Neural progenitor cell (in vitro differentiated cells): ENCODE measurements around the gene C10orf120. TPM values are rescaled to one million over a fixed set of nuclear protein-coding genes. Genes with fewer than 3 reads are reported as not detected.

Source experiments
- DNase-seq: peaks from one replicate; pipeline ENCODE4 v3.0.0-alpha.2; 2016; ENCODE audit warnings: low spot score
- H2AFZ ChIP-seq: fragments of 200-600 bp; sonication (generic); replicated peaks from 2 replicates; pipeline ENCODE4 v1.6.1; 2016; ENCODE audit warnings: antibody characterized with exemption
- H3F3A ChIP-seq: fragments of 200-600 bp; sonication (generic); 2 replicates; pipeline ENCODE4 v1.6.1; 2016; ENCODE audit warnings: antibody characterized with exemption, low read depth
- H3K27ac ChIP-seq: fragments of 200-600 bp; sonication (generic); 2 replicates; pipeline ENCODE4 v1.5.1; 2016; ENCODE audit warnings: mild to moderate bottlenecking
- H3K27me3 ChIP-seq: fragments of 200-600 bp; sonication (generic); 2 replicates; pipeline ENCODE4 v1.6.1; 2016; ENCODE audit warnings: mild to moderate bottlenecking, moderate library complexity
- H3K36me3 ChIP-seq: fragments of 200-600 bp; sonication (generic); 2 replicates; pipeline ENCODE4 v1.5.1; 2016
- H3K4me1 ChIP-seq: fragments of 200-600 bp; sonication (generic); 2 replicates; pipeline ENCODE4 v1.6.1; 2016; ENCODE audit warnings: mixed run types
- H3K4me2 ChIP-seq: fragments of 200-600 bp; sonication (generic); 2 replicates; pipeline ENCODE4 v1.6.1; 2016
- H3K4me3 ChIP-seq: fragments of 200-600 bp; sonication (generic); 2 replicates; pipeline ENCODE4 v1.5.1; 2016
- H3K79me2 ChIP-seq: fragments of 200-600 bp; sonication (generic); 2 replicates; pipeline ENCODE4 v1.6.1; 2016; ENCODE audit warnings: low read depth
- H3K9ac ChIP-seq: fragments of 200-600 bp; sonication (generic); 2 replicates; pipeline ENCODE4 v1.6.1; 2016
- H3K9me3 ChIP-seq: fragments of 200-600 bp; sonication (generic); 2 replicates; pipeline ENCODE4 v1.5.1; 2016; ENCODE audit warnings: low read depth
- H4K20me1 ChIP-seq: fragments of 200-600 bp; sonication (generic); 2 replicates; pipeline ENCODE4 v1.6.1; 2016; ENCODE audit warnings: low read depth
- H3K27ac Mint-ChIP-seq: 3 replicates; pipeline ENCODE4 v1.8.0; 2021; ENCODE audit warnings: mixed read lengths
- H3K27me3 Mint-ChIP-seq: 2 replicates; pipeline ENCODE4 v1.8.0; 2022; ENCODE audit warnings: low read depth, mild to moderate bottlenecking, inconsistent platforms, moderate library complexity, mixed read lengths; ENCODE audit not compliant: insufficient read depth
- H3K36me3 Mint-ChIP-seq: 3 replicates; pipeline ENCODE4 v1.8.0; 2021; ENCODE audit warnings: mixed read lengths
- H3K4me1 Mint-ChIP-seq: 3 replicates; pipeline ENCODE4 v1.8.0; 2021; ENCODE audit warnings: mixed read lengths
- H3K4me3 Mint-ChIP-seq: 3 replicates; pipeline ENCODE4 v1.8.0; 2021; ENCODE audit warnings: mild to moderate bottlenecking, moderate library complexity, mixed read lengths
- H3K9me3 Mint-ChIP-seq: 3 replicates; pipeline ENCODE4 v1.8.0; 2020; ENCODE audit warnings: mixed read lengths
- EZH2 ChIP-seq: fragments of 200-600 bp; sonication (generic); IDR thresholded peaks from 2 replicates; pipeline ENCODE4 v1.6.1; 2017; ENCODE audit warnings: antibody characterized with exemption, mild to moderate bottlenecking, moderate library complexity
- EZH2phosphoT487 ChIP-seq: fragments of 200-600 bp; sonication (generic); IDR thresholded peaks from 2 replicates; pipeline ENCODE4 v1.6.1; 2017; ENCODE audit warnings: antibody characterized with exemption
- total RNA-seq: library from RNA; depleted of rRNA; stranded (reverse); fragments of >200 nt; gene quantifications from 2 replicates; pipeline ENCODE4 v1.2.3, GENCODE V29; 2015; ENCODE audit warnings: low replicate concordance
- TF ChIP-seq, protein P1 (sequence below): fragments of 200-600 bp; sonication (generic); IDR thresholded peaks from 2 replicates; pipeline ENCODE4 v1.5.1; 2017; ENCODE audit warnings: antibody characterized with exemption, mild to moderate bottlenecking

Gene C10orf120
- total RNA-seq, 1 donor from 2014 or later = not detected

DNA sequence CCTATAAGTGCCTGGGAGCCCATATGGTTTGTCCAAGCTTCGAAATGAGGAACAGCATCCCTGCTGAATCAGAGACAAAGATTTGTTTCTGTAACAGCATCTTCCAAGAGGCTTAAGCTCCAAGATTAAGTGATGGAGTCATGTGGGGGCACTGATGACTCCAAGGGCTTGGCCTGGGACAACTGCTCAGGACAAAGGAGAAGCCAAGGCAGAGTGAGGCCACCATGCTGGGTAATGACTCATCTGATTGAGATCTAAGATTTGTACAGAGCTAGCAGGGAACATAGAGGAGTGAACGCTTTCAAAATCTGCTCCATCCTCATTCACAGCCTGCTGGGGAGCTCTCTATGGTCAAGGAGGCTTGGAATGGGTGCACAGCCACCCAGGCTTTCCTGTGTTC is 49.3 kb downstream of the C10orf120 start:
- Histone ChIP-seq H2AFZ (no peak overlapping the region), H3K9ac (no peak overlapping the region), H3K4me2 (no peak overlapping the region), H3K79me2 (no peaks in the 10 kb centered on the region), H3F3A (no peaks in the 10 kb centered on the region), H3K9me3 (no peaks in the 10 kb centered on the region), H3K4me3 (no peak overlapping the region), H3K36me3 (no peaks in the 10 kb centered on the region), H3K4me1 (no peaks in the 10 kb centered on the region), H4K20me1 (no peaks in the 10 kb centered on the region), H3K27me3 (no peaks in the 10 kb centered on the region), H3K27ac (no peak overlapping the region)
- Mint-ChIP-seq H3K27me3 (peaks cover 5% of the 10 kb centered on the region), H3K36me3 (no peaks in the 10 kb centered on the region), H3K4me1 (no peaks in the 10 kb centered on the region), H3K27ac (no peak overlapping the region), H3K4me3 (no peak overlapping the region), H3K9me3 (no peaks in the 10 kb centered on the region)
- no peak for DNase-seq
- TF ChIP-seq EZH2 = no peak
- TF ChIP-seq EZH2phosphoT487 = no peak
- TF ChIP-seq, protein P1, sequence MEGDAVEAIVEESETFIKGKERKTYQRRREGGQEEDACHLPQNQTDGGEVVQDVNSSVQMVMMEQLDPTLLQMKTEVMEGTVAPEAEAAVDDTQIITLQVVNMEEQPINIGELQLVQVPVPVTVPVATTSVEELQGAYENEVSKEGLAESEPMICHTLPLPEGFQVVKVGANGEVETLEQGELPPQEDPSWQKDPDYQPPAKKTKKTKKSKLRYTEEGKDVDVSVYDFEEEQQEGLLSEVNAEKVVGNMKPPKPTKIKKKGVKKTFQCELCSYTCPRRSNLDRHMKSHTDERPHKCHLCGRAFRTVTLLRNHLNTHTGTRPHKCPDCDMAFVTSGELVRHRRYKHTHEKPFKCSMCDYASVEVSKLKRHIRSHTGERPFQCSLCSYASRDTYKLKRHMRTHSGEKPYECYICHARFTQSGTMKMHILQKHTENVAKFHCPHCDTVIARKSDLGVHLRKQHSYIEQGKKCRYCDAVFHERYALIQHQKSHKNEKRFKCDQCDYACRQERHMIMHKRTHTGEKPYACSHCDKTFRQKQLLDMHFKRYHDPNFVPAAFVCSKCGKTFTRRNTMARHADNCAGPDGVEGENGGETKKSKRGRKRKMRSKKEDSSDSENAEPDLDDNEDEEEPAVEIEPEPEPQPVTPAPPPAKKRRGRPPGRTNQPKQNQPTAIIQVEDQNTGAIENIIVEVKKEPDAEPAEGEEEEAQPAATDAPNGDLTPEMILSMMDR = no peak

DNA sequence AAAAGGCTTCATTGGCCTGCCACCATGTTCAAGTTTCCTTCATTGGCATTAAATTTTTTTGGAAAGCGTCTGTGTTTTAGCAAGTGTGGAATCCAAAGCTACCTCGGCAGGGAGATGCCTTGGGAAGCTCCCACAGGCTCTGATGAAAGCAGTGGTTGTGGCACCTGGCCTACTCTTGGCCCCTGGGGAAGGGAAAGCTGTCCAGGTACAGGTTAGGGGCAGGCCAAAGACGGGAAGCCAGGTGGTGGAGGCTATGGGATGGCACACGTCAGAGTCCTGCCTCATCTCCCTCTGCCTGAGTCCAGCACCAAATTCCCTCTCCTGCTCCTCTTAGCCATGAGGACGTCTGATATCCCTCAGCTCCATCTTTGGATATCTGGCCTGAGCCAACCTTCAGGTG is 49.7 kb downstream of the C10orf120 start:
- no peaks in the 10 kb centered on the region for H3K36me3 Mint-ChIP-seq
- no peaks in the 10 kb centered on the region for H3K9me3 Mint-ChIP-seq
- no peaks in the 10 kb centered on the region for H4K20me1 ChIP-seq
- no peaks in the 10 kb centered on the region for H3K79me2 ChIP-seq
- H3K4me3 ChIP-seq = no peak overlapping the region
- no peaks in the 10 kb centered on the region for H3K4me1 Mint-ChIP-seq
- H2AFZ ChIP-seq = no peak overlapping the region
- no peaks in the 10 kb centered on the region for H3K4me1 ChIP-seq
- no peak overlapping the region for H3K9ac ChIP-seq
- no peak overlapping the region for H3K27ac Mint-ChIP-seq
- DNase-seq = no peak
- H3K27ac ChIP-seq = no peak overlapping the region
- TF ChIP-seq EZH2phosphoT487 (no peak), EZH2 (no peak)
- TF ChIP-seq, protein P1 = no peak
- no peak overlapping the region for H3K4me3 Mint-ChIP-seq
- H3K4me2 ChIP-seq = no peak overlapping the region
- no peaks in the 10 kb centered on the region for H3K36me3 ChIP-seq
- H3K9me3 ChIP-seq = no peaks in the 10 kb centered on the region
- H3F3A ChIP-seq = no peaks in the 10 kb centered on the region
- peaks cover 5% of the 10 kb centered on the region for H3K27me3 Mint-ChIP-seq
- no peaks in the 10 kb centered on the region for H3K27me3 ChIP-seq

DNA sequence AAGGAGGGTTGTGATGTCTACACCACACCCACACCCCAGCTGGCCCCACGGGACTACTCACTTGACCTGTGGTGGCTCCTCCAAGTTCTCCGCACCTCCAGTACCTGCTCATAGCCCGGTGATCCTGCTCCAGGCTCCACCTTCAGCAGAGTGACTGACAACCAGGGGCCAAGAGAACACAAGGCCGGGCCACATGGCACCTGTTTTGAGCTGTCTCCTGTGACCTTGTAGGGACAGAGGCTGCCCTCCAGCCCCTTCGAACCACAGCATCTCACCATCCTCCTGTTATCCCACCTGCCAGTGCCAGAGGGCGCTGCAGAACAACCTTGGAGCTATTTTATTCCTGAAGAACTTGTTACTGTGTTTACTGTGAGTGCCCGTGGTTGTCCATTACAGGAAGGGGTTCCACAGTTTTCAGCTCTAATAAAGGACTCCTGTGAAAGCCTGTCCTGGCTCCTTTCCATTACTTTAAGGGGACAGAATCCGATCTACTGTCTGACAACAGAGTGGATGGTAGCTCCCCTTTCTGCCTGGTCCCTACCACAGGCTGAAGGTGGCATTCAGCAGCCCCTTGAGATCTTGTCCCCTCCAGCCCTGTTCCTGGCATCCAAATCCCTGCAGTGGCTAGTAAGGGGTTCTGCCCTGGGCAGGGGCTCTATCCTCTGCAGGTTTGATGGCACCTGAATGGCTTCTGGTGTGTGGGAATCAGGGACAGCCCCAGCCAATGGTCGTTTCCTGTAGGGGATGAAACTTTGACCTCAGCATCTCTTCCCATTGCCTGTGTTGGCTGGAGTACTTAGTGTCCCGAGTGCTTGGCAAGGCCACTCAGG is 50.8 kb downstream of the C10orf120 start:
- no peaks in the 10 kb centered on the region for H3K9me3 ChIP-seq
- Mint-ChIP-seq H3K4me3 (peak overlapping the region; percentile 35), H3K9me3 (no peaks in the 10 kb centered on the region), H3K36me3 (no peaks in the 10 kb centered on the region), H3K27ac (no peak overlapping the region), H3K27me3 (peaks cover 5% of the 10 kb centered on the region), H3K4me1 (no peaks in the 10 kb centered on the region)
- H3K4me2 ChIP-seq = no peak overlapping the region
- TF ChIP-seq, protein P1 = peak; percentile 87
- no peak for TF ChIP-seq EZH2phosphoT487
- TF ChIP-seq EZH2 = no peak
- no peaks in the 10 kb centered on the region for H3K4me1 ChIP-seq
- no peaks in the 10 kb centered on the region for H4K20me1 ChIP-seq
- DNase-seq = peak; percentile 72
- no peak overlapping the region for H3K27ac ChIP-seq
- H3K36me3 ChIP-seq = no peaks in the 10 kb centered on the region
- no peaks in the 10 kb centered on the region for H3K27me3 ChIP-seq
- H3F3A ChIP-seq = no peaks in the 10 kb centered on the region
- H3K79me2 ChIP-seq = no peaks in the 10 kb centered on the region
- peak overlapping the region; percentile 95 for H2AFZ ChIP-seq
- no peak overlapping the region for H3K4me3 ChIP-seq
- no peak overlapping the region for H3K9ac ChIP-seq

Other genes with a start within 250 kb of the C10orf120 start
- gene ARMS2, start 245.2 kb downstream of the C10orf120 start, total RNA-seq = not detected in 2 replicates
- 12.2 and 17.0 TPM in 2 replicates for gene HTRA1, start 238.3 kb downstream of the C10orf120 start, total RNA-seq
- not detected in 2 replicates for gene DMBT1, start 139.1 kb downstream of the C10orf120 start, total RNA-seq
- gene CUZD1, start 146.0 kb upstream of the C10orf120 start, total RNA-seq = 0.43 and 0.74 TPM in 2 replicates
- gene FAM24B, start 179.7 kb upstream of the C10orf120 start, total RNA-seq = not detected in 2 replicates
- gene FAM24A, start 210.8 kb upstream of the C10orf120 start, total RNA-seq = not detected in 2 replicates